ENCODE results near the gene FTO. TPM values are rescaled to one million over a fixed set of nuclear protein-coding genes. Genes with fewer than 3 reads are reported as not detected.

Gene FTO
- total and polyA plus RNA-seq, 2 donors = 57.0 to 112 TPM

GRCh38 chr16:54125751-54126655 is 422.0 kb downstream of the FTO start:
- no peak for DNase-seq (ENCODE audit: extremely low spot score)
- WGBS = 85% methylated on average over 6 of the region's 6 CpGs
- Histone ChIP-seq H3K27ac (ENCODE audit: low read depth) (no peak overlapping the region), H3K36me3 (ENCODE audit: insufficient read depth) (no peaks in the 10 kb centered on the region), H3K4me1 (ENCODE audit: insufficient read depth) (no peaks in the 10 kb centered on the region), H3K4me3 (ENCODE audit: low read depth, low read length) (no peak overlapping the region)

- 71% methylated on average over 4 of the region's 4 CpGs for WGBS
- DNase-seq (ENCODE audit: extremely low spot score) = no peak
Measured at GRCh38 chr16:54126907-54127306, 423.0 kb downstream of the FTO start.

GRCh38 chr16:54128629-54129234 is 424.8 kb downstream of the FTO start:
- H3K27ac ChIP-seq (ENCODE audit: low read depth) = no peak overlapping the region
- no peak for DNase-seq (ENCODE audit: extremely low spot score)
- 71% methylated on average over 5 of the region's 5 CpGs for WGBS
- H3K4me3 ChIP-seq (ENCODE audit: low read depth, low read length) = no peak overlapping the region
- no peaks in the 10 kb centered on the region for H3K4me1 ChIP-seq (ENCODE audit: insufficient read depth)
- no peaks in the 10 kb centered on the region for H3K36me3 ChIP-seq (ENCODE audit: insufficient read depth)

More at GRCh38 chr16:54126907-54127306, 423.0 kb downstream of the FTO start:
- H3K36me3 ChIP-seq (ENCODE audit: insufficient read depth) = no peaks in the 10 kb centered on the region
- H3K27ac ChIP-seq (ENCODE audit: low read depth) = no peak overlapping the region
- no peaks in the 10 kb centered on the region for H3K4me1 ChIP-seq (ENCODE audit: insufficient read depth)
- no peak overlapping the region for H3K4me3 ChIP-seq (ENCODE audit: low read depth, low read length)

- no peaks in the 10 kb centered on the region for H3K4me1 ChIP-seq (ENCODE audit: insufficient read depth)
- H3K27ac ChIP-seq (ENCODE audit: low read depth) = no peak overlapping the region
- H3K36me3 ChIP-seq (ENCODE audit: insufficient read depth) = no peaks in the 10 kb centered on the region
- H3K4me3 ChIP-seq (ENCODE audit: low read depth, low read length) = no peak overlapping the region
- no peak for DNase-seq (ENCODE audit: extremely low spot score)
Measured at GRCh38 chr16:54129810-54130209, 425.9 kb downstream of the FTO start.

GRCh38 chr16:54135361-54136275 is 431.7 kb downstream of the FTO start:
- Histone ChIP-seq H3K36me3 (ENCODE audit: insufficient read depth) (no peaks in the 10 kb centered on the region), H3K27ac (ENCODE audit: low read depth) (no peak overlapping the region), H3K4me1 (ENCODE audit: insufficient read depth) (no peaks in the 10 kb centered on the region), H3K4me3 (ENCODE audit: low read depth, low read length) (no peak overlapping the region)
- DNase-seq (ENCODE audit: extremely low spot score) = no peak
- 79% methylated on average over 5 of the region's 5 CpGs for WGBS

- H3K36me3 ChIP-seq (ENCODE audit: insufficient read depth) = no peaks in the 10 kb centered on the region
- no peaks in the 10 kb centered on the region for H3K4me1 ChIP-seq (ENCODE audit: insufficient read depth)
- no peak for DNase-seq (ENCODE audit: extremely low spot score)
- WGBS = 83% methylated on average over 2 of the region's 2 CpGs
- H3K27ac ChIP-seq (ENCODE audit: low read depth) = no peak overlapping the region
- H3K4me3 ChIP-seq (ENCODE audit: low read depth, low read length) = no peak overlapping the region
Measured at GRCh38 chr16:54136276-54136625, 432.3 kb downstream of the FTO start.

GRCh38 chr16:54140057-54140787 is 436.3 kb downstream of the FTO start:
- WGBS = 77% methylated on average over 4 of the region's 4 CpGs
- DNase-seq (ENCODE audit: extremely low spot score) = no peak
- no peak overlapping the region for H3K27ac ChIP-seq (ENCODE audit: low read depth)
- H3K4me1 ChIP-seq (ENCODE audit: insufficient read depth) = no peaks in the 10 kb centered on the region
- H3K36me3 ChIP-seq (ENCODE audit: insufficient read depth) = no peaks in the 10 kb centered on the region
- no peak overlapping the region for H3K4me3 ChIP-seq (ENCODE audit: low read depth, low read length)

- Histone ChIP-seq H3K27ac (ENCODE audit: low read depth) (no peak overlapping the region), H3K4me1 (ENCODE audit: insufficient read depth) (no peaks in the 10 kb centered on the region), H3K4me3 (ENCODE audit: low read depth, low read length) (no peak overlapping the region), H3K36me3 (ENCODE audit: insufficient read depth) (no peaks in the 10 kb centered on the region)
- no peak for DNase-seq (ENCODE audit: extremely low spot score)
- 89% methylated on average over 4 of the region's 4 CpGs for WGBS
Measured at GRCh38 chr16:54140788-54141136, 436.8 kb downstream of the FTO start.

GRCh38 chr16:54142787-54143186 is 438.8 kb downstream of the FTO start:
- DNase-seq (ENCODE audit: extremely low spot score) = no peak
- Histone ChIP-seq H3K4me3 (ENCODE audit: low read depth, low read length) (no peak overlapping the region), H3K27ac (ENCODE audit: low read depth) (no peak overlapping the region), H3K4me1 (ENCODE audit: insufficient read depth) (no peaks in the 10 kb centered on the region), H3K36me3 (ENCODE audit: insufficient read depth) (no peaks in the 10 kb centered on the region)
- WGBS = 80% methylated on average over 4 of the region's 4 CpGs

GRCh38 chr16:54143410-54143809 is 439.5 kb downstream of the FTO start:
- Histone ChIP-seq H3K4me3 (ENCODE audit: low read depth, low read length) (no peak overlapping the region), H3K36me3 (ENCODE audit: insufficient read depth) (no peaks in the 10 kb centered on the region), H3K4me1 (ENCODE audit: insufficient read depth) (no peaks in the 10 kb centered on the region), H3K27ac (ENCODE audit: low read depth) (no peak overlapping the region)
- no peak for DNase-seq (ENCODE audit: extremely low spot score)
- 90% methylated on average over 4 of the region's 4 CpGs for WGBS

GRCh38 chr16:54143934-54144571 is 440.1 kb downstream of the FTO start:
- DNase-seq (ENCODE audit: extremely low spot score) = no peak
- H3K4me1 ChIP-seq (ENCODE audit: insufficient read depth) = no peaks in the 10 kb centered on the region
- no peak overlapping the region for H3K27ac ChIP-seq (ENCODE audit: low read depth)
- no peaks in the 10 kb centered on the region for H3K36me3 ChIP-seq (ENCODE audit: insufficient read depth)
- 58% methylated on average over 13 of the region's 13 CpGs for WGBS
- H3K4me3 ChIP-seq (ENCODE audit: low read depth, low read length) = no peak overlapping the region

GRCh38 chr16:54144572-54144947 is 440.6 kb downstream of the FTO start:
- H3K36me3 ChIP-seq (ENCODE audit: insufficient read depth) = no peaks in the 10 kb centered on the region
- DNase-seq (ENCODE audit: extremely low spot score) = no peak
- WGBS = 90% methylated on average over 7 of the region's 7 CpGs
- no peaks in the 10 kb centered on the region for H3K4me1 ChIP-seq (ENCODE audit: insufficient read depth)
- H3K4me3 ChIP-seq (ENCODE audit: low read depth, low read length) = no peak overlapping the region
- H3K27ac ChIP-seq (ENCODE audit: low read depth) = no peak overlapping the region

GRCh38 chr16:54145881-54146280 is 441.9 kb downstream of the FTO start:
- H3K4me1 ChIP-seq (ENCODE audit: insufficient read depth) = no peaks in the 10 kb centered on the region
- no peak overlapping the region for H3K4me3 ChIP-seq (ENCODE audit: low read depth, low read length)
- no peak overlapping the region for H3K27ac ChIP-seq (ENCODE audit: low read depth)
- 79% methylated on average over 4 of the region's 4 CpGs for WGBS
- DNase-seq (ENCODE audit: extremely low spot score) = no peak
- H3K36me3 ChIP-seq (ENCODE audit: insufficient read depth) = no peaks in the 10 kb centered on the region

All from urinary bladder (tissue), 4 donors.